Measurements from ENCODE around the gene DNASE1.

Gene DNASE1

GRCh38 chr16:3625911-3626732 lies 28.4 kb upstream of the DNASE1 start:
- no peak for TF ChIP-seq CTCF (IDR thresholded peaks at IDR 0.05; ENCODE audit: borderline replicate concordance, insufficient read depth, low read depth, low read length)
- H3K4me3 ChIP-seq (ENCODE audit: low read depth, low read length), result no peak overlapping the region

GRCh38 chr16:3637371-3637923 lies 17.0 kb upstream of the DNASE1 start:
- no peak for TF ChIP-seq CTCF (IDR thresholded peaks at IDR 0.05; ENCODE audit: borderline replicate concordance, insufficient read depth, low read depth, low read length)
- no peak overlapping the region for H3K4me3 ChIP-seq (ENCODE audit: low read depth, low read length)

- no peak overlapping the region for H3K4me3 ChIP-seq (ENCODE audit: low read depth, low read length)
- TF ChIP-seq CTCF (IDR thresholded peaks at IDR 0.05; ENCODE audit: borderline replicate concordance, insufficient read depth, low read depth, low read length), result no peak
These were observed 15.4 kb upstream of the DNASE1 start for GRCh38 chr16:3638916-3639644.

GRCh38 chr16:3640207-3640606 lies 14.3 kb upstream of the DNASE1 start:
- H3K4me3 ChIP-seq (ENCODE audit: low read depth, low read length), result no peak overlapping the region
- no peak for TF ChIP-seq CTCF (IDR thresholded peaks at IDR 0.05; ENCODE audit: borderline replicate concordance, insufficient read depth, low read depth, low read length)

DNA sequence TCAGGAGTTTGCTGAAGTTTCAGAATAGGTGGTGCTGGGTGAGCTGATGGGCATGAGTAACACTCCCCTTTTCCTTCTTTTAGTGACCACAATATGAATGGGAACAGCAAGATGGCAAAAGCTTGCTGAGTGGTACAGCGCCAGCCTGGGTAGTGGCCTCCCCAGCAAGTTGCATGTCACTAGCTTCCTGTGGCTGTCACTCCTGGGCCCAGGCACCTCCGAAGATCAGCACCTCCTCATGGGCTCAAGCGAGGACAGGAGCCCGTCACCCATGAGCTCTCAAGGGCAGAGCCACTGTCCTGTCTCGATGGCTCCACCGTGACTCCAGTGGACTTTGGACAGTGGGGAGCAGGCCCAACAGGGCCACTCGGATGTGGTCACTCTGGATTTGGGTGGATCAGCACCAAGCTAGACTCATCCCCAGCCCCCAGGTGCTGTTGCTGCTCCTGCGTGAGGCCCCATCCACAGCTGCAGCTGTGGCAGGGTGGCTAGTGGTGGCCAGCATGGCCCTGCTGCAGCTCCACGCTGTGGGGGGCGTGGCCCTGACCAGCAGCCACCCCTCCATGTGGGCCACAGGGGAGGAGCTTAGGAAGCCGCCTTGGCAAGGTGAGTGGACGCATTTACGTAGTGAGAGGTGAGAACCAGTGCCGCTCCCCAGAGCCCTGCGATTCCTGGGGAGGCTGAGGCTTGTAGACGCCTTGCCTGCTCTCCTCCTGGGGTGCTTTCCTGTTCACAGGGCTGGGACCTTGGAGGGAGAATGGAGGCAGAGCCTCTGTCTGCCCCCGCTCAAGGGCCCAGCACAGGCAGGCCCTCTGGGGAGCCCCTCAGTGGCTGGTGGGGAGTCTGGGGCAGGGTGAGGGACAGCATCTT lies 13.6 kb upstream of the DNASE1 start:
- H3K4me3 ChIP-seq (ENCODE audit: low read depth, low read length), result no peak overlapping the region
- TF ChIP-seq CTCF (IDR thresholded peaks at IDR 0.05; ENCODE audit: borderline replicate concordance, insufficient read depth, low read depth, low read length), result no peak

- TF ChIP-seq CTCF (IDR thresholded peaks at IDR 0.05; ENCODE audit: borderline replicate concordance, insufficient read depth, low read depth, low read length), result no peak
These were observed 12.6 kb upstream of the DNASE1 start for GRCh38 chr16:3641801-3642396.

More at GRCh38 chr16:3641801-3642396, 12.6 kb upstream of the DNASE1 start:
- no peak overlapping the region for H3K4me3 ChIP-seq (ENCODE audit: low read depth, low read length)

Measured in GM12875 (cell line).